ENCODE data around the gene ZNF275. TPM values are rescaled to one million over a fixed set of nuclear protein-coding genes. Genes with fewer than 3 reads are reported as not detected.

ZNF275 gene
- total and polyA plus RNA-seq, 10 of the 15 experiments (the other 5 are each of a cell fraction or from before 2014, with no cell fraction given) = 1.3 to 17.4 (median 6.2) TPM

- TF ChIP-seq MYB (IDR thresholded peaks at IDR 0.05; ENCODE audit: borderline replicate concordance, low read depth, low read length) = no peak
- TF ChIP-seq RB1 (IDR thresholded peaks at IDR 0.05; ENCODE audit: borderline replicate concordance) = no peak
- TF ChIP-seq FOXM1 (IDR thresholded peaks at IDR 0.05; ENCODE audit: low read depth, low read length) = no peak
- TF ChIP-seq CBX3 (IDR thresholded peaks at IDR 0.05; ENCODE audit: borderline replicate concordance, low read depth) = no peak
- no peak for TF ChIP-seq SIX5 (IDR thresholded peaks at IDR 0.05; ENCODE audit: low read depth, low read length, severe bottlenecking)
- no peak for TF ChIP-seq HDAC6 (IDR thresholded peaks at IDR 0.05; ENCODE audit: unreplicated experiment)
- no peak for FAIRE-seq
These were observed 39.0 kb downstream of the ZNF275 start for GRCh38 chrX:153372949-153373348.

DNA sequence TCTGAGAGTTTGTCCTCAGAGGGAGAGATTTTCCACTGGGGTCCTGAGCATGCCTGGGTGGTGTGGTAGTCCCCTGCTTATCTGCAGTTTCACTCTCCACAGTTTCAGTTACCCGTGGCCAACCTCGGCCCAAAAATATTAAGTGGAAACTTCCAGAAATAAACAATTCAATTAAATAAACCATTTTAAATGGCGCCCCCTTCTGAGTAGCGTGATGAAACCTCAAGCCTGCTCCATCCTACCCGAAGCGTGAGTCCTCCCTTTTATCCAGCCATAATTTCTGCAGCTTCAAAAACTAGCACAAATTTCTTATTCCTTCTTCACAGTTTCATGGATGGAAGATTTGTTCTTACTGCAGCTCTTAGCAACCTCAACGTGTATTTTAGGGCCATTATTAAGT is 40.5 kb downstream of the ZNF275 start:
- WGBS (ENCODE audit: insufficient coverage, insufficient replicate concordance, low lambda C conversion rate, missing lambda C conversion rate) = 12% methylated on average over 7 of the region's 7 CpGs
- H3K4me3 ChIP-seq = no peak overlapping the region
- TF ChIP-seq SIN3A (IDR thresholded peaks at IDR 0.05; ENCODE audit: low read depth, low read length) (no peak), NFYA (IDR thresholded peaks at IDR 0.05; ENCODE audit: borderline replicate concordance, low read depth, low read length) (no peak), CHD2 (IDR thresholded peaks at IDR 0.05; ENCODE audit: borderline replicate concordance, low read depth, low read length) (no peak), SMAD5 (IDR thresholded peaks at IDR 0.05; ENCODE audit: low read depth) (no peak), BRCA1 (IDR thresholded peaks at IDR 0.05; ENCODE audit: low read depth, low read length) (no peak), CBFB (IDR thresholded peaks at IDR 0.05; ENCODE audit: low read depth) (no peak), YY1 (IDR thresholded peaks at IDR 0.05; ENCODE audit: low read depth, low read length) (no peak), ZBTB11 (CRISPR knock-in tag; IDR thresholded peaks at IDR 0.05) (no peak), CHD4 (IDR thresholded peaks at IDR 0.05) (no peak), TAF1 (IDR thresholded peaks at IDR 0.05; ENCODE audit: borderline replicate concordance, low read depth, low read length) (no peak)
- TF ChIP-seq, protein P1, sequence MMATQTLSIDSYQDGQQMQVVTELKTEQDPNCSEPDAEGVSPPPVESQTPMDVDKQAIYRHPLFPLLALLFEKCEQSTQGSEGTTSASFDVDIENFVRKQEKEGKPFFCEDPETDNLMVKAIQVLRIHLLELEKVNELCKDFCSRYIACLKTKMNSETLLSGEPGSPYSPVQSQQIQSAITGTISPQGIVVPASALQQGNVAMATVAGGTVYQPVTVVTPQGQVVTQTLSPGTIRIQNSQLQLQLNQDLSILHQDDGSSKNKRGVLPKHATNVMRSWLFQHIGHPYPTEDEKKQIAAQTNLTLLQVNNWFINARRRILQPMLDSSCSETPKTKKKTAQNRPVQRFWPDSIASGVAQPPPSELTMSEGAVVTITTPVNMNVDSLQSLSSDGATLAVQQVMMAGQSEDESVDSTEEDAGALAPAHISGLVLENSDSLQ (IDR thresholded peaks at IDR 0.05) = no peak

More at GRCh38 chrX:153372949-153373348, 39.0 kb downstream of the ZNF275 start:
- Histone ChIP-seq H2AFZ (ENCODE audit: control insufficient read depth, low read depth, low read length) (no peak overlapping the region), H3K9ac (ENCODE audit: control insufficient read depth, insufficient read depth, low read length) (no peak overlapping the region), H3K4me1 (ENCODE audit: control insufficient read depth, insufficient read depth, low read length) (no peaks in the 10 kb centered on the region), H3K9me3 (replicated peaks; ENCODE audit: control insufficient read depth, insufficient read depth, low read length) (no peaks in the 10 kb centered on the region), H3K79me2 (ENCODE audit: control insufficient read depth, insufficient read depth, low read length) (no peaks in the 10 kb centered on the region), H3K36me3 (ENCODE audit: control insufficient read depth in 2 of 2, insufficient read depth in 2 of 2, low read length in 1 of 2) (no peaks in the 10 kb centered on the region), H3K4me2 (ENCODE audit: control insufficient read depth, insufficient read depth) (no peak overlapping the region), H3K27me3 (replicated peaks in 1 of 2; ENCODE audit: control insufficient read depth in 2 of 2, insufficient read depth in 2 of 2, low read length in 1 of 2) (no peaks in the 10 kb centered on the region), H4K20me1 (ENCODE audit: control insufficient read depth, insufficient read depth) (no peaks in the 10 kb centered on the region), H3K27ac (ENCODE audit: control insufficient read depth, insufficient read depth) (no peak overlapping the region), H3K4me3 (no peak overlapping the region)
- ChIA-PET CTCF (interaction anchor here (1.0 to 1.1 kb wide), 2 partner anchors 40 to 442 kb away, joined by 3 to 4 read pairs; no protein-coding TSS in a partner anchor), POLR2A (no interaction called here), RAD21 (ENCODE audit: unreplicated experiment) (no interaction called here), SMC1A (ENCODE audit: uncharacterized antibody, unreplicated experiment) (no interaction called here)
- DNase-seq (ENCODE audit: low read depth, low spot score) (no peak), ATAC-seq (no peak)
- intact Hi-C loops (cut with micrococcal nuclease; ENCODE audit: unreplicated experiment) = no loop called here
- BruUV-seq (replicated peaks) = no TSS peak
- in situ Hi-C loops (cut with MboI) = no loop called here

More for the DNA sequence above, 40.5 kb downstream of the ZNF275 start:
- POLR2A ChIA-PET = no interaction called here
- intact Hi-C loops (cut with micrococcal nuclease; ENCODE audit: unreplicated experiment) = no loop called here
- in situ Hi-C loops (cut with MboI) = no loop called here
- H3K4me1 ChIP-seq (ENCODE audit: control insufficient read depth, insufficient read depth, low read length) = no peaks in the 10 kb centered on the region
- no peak for DNase-seq (ENCODE audit: low read depth, low spot score)
- no TSS peak for BruUV-seq (replicated peaks)
- RAD21 ChIA-PET (ENCODE audit: unreplicated experiment) = no interaction called here
- H4K20me1 ChIP-seq (ENCODE audit: control insufficient read depth, insufficient read depth) = no peaks in the 10 kb centered on the region
- H3K36me3 ChIP-seq (ENCODE audit: control insufficient read depth in 2 of 2, insufficient read depth in 2 of 2, low read length in 1 of 2) = no peaks in the 10 kb centered on the region
- SMC1A ChIA-PET (ENCODE audit: uncharacterized antibody, unreplicated experiment) = no interaction called here
- H3K9ac ChIP-seq (ENCODE audit: control insufficient read depth, insufficient read depth, low read length) = no peak overlapping the region
- no peaks in the 10 kb centered on the region for H3K9me3 ChIP-seq (replicated peaks; ENCODE audit: control insufficient read depth, insufficient read depth, low read length)
- H2AFZ ChIP-seq (ENCODE audit: control insufficient read depth, low read depth, low read length) = no peak overlapping the region
- no peak for ATAC-seq
- CTCF ChIA-PET = interaction anchor here (1.1 kb wide), 1 partner anchor 433 kb away, joined by 4 read pairs; no protein-coding TSS in a partner anchor
- H3K4me2 ChIP-seq (ENCODE audit: control insufficient read depth, insufficient read depth) = no peak overlapping the region
- H3K27ac ChIP-seq (ENCODE audit: control insufficient read depth, insufficient read depth) = no peak overlapping the region
- FAIRE-seq = no peak
- no peaks in the 10 kb centered on the region for H3K27me3 ChIP-seq (replicated peaks in 1 of 2; ENCODE audit: control insufficient read depth in 2 of 2, insufficient read depth in 2 of 2, low read length in 1 of 2)
- H3K79me2 ChIP-seq (ENCODE audit: control insufficient read depth, insufficient read depth, low read length) = no peaks in the 10 kb centered on the region
